OCI-LY1 (cell line): Measurements from ENCODE around the gene RCAN3.

Source experiments
- EZH2 ChIP-seq: fragments of 200-600 bp; sonication (generic), shearing (Covaris generic); IDR thresholded peaks from 2 replicates; pipeline ENCODE4 v1.8.0; 2017; ENCODE audit warnings: borderline replicate concordance, mixed run types, mild to moderate bottlenecking, antibody characterized with exemption, low read length, moderate library complexity, mixed read lengths
- TF ChIP-seq, protein P1 (sequence below): fragments of 200-600 bp; sonication (generic), shearing (Covaris generic); IDR thresholded peaks from 2 replicates; pipeline ENCODE4 v1.5.1; 2017; ENCODE audit warnings: mild to moderate bottlenecking, antibody characterized with exemption, low read length, moderate library complexity, mixed read lengths

DNA sequence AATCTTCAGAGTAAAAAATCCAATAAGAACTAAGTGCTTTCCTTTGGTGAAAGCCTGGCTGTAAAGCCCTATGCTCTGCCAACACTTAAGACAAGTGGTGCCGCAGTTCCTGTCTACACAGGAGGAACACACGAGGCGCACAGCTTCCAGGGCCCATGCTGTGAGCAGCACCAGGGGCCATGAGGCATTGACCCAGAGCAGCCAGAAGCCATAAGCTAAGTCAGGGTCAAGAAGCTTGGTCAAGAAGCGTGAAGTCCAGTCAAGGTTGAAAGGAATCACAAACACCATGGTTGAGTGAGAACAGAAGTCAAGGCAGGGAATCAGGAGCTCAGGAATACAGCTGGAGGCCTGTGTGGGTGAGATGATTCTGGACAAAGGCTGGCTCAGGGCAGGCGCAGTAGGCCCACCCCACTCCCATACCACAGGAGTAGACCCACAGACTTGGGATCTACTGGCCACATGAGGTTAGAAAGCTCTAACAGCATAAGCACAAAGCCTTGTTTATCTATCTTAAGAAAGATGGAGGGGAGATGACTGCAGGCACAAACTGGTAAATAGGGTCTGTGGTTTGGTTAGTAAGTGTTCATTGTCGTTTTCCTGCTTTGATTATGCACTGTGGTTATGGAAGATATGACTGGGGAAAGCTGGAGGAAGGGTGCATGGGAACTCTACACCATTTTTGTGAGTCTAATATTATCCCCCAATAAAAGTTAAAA, 42.9 kb upstream of the RCAN3 start:
- no peak for TF ChIP-seq EZH2
- TF ChIP-seq, protein P1, sequence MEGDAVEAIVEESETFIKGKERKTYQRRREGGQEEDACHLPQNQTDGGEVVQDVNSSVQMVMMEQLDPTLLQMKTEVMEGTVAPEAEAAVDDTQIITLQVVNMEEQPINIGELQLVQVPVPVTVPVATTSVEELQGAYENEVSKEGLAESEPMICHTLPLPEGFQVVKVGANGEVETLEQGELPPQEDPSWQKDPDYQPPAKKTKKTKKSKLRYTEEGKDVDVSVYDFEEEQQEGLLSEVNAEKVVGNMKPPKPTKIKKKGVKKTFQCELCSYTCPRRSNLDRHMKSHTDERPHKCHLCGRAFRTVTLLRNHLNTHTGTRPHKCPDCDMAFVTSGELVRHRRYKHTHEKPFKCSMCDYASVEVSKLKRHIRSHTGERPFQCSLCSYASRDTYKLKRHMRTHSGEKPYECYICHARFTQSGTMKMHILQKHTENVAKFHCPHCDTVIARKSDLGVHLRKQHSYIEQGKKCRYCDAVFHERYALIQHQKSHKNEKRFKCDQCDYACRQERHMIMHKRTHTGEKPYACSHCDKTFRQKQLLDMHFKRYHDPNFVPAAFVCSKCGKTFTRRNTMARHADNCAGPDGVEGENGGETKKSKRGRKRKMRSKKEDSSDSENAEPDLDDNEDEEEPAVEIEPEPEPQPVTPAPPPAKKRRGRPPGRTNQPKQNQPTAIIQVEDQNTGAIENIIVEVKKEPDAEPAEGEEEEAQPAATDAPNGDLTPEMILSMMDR, result no peak
